Activated naive CD4-positive, alpha-beta T cell (primary cell): ENCODE data around the gene LRRC8D.
"Not testable (repeated sequence)": the region's sequence is repeated elsewhere in the genome, so short reads cannot be mapped to it uniquely, and the experiment has no call there.

Experiments used
- DNase-seq, 4 experiments: peaks; one replicate each; lab custom pipeline; 2025; lab: John Stamatoyannopoulos, UW

Gene LRRC8D

DNA sequence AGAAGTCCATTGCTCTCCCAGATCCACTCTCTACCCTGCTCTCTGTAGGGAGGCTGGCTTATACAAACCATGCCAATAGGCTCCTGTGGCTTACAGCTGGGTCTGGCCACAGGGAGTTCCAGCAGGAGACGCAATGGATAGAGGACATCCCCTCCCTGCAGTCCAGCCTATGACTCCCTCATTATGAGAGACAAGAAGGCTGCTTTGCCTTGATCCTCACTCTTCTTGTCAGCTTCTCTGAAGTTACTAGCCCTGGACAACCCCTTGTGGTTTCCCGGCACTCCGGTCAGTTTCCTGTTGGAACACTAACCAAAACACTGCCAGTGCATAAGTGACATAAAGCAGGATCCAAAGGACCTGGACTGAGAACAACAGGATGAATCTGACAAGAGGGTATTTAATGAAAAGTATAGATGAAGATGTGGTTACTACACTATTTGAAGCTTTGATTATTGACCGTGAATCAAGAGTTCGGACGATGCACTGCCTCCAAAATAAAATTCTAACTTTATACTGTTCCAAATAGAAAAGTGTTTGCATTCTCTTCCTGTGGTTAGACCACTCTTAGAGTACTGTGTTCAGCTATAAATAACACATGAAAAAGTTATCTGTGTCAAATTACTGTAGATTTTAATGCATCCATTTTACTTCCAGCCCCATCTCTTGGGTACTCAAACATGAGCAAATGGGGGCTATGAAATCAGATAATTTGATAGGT lies 141.4 kb downstream of the LRRC8D start:
- DNase-seq, result no peak

DNA sequence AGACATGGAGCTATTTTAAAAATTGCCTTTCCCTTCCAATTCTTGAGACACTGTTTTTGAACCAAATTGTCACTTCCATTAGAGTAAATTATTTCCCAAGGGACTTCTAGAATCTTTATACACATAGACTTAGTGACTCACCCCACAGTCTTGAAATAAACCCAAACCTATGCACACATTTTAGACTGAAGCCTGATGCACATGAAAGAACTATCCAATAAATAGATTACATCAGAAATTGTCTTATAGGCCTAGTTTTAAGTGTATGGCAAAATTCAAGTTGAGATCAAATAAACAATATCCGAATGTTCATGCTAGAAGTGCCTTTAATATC lies 141.9 kb downstream of the LRRC8D start:
- DNase-seq, result no peak

DNA sequence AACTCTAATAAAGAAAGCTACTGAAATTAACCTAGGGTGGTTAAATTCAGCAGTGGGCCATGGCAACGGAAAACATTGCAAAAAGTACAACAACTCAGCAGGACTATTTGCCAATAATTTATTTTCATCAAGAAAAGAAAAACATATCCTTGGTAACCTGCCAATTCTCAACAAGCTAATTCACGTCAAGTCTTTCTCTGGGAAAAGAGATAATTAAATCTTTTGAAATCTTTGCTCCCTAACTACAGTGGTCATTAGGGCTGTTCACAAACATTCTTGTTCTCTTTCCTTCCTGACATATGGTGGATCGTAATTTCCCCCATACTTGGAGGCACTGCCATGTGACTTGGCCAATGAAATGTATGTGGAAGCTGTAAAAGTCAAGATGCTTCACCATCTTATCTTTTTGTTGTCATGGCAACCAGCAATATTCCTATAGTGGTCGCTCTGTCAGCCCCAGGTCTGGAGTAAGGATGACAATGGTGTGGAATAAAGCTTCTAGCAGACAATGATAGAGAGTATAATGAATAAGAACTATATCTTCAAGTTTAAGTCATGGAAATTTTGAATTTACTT lies 144.4 kb downstream of the LRRC8D start:
- no peak for DNase-seq

DNA sequence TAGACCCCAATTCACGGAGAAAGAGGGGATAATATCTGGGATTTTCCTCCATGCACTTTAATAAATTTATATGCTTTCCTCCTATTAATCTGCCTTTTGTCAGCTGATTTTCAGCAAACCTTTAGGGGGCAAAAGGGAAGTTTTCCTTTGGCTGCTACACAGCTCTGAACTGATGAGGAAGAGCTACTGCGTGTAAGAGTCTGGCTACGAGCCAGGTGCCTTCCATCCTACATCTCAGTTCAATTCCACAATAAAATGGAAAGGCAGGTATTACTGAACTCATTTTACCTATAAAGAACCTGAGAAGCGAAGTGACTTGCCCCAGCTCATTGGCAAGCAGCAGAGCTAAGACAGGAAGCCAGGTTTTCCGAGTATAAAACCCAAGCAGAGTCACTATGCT lies 145.8 kb downstream of the LRRC8D start:
- no peak for DNase-seq

DNA sequence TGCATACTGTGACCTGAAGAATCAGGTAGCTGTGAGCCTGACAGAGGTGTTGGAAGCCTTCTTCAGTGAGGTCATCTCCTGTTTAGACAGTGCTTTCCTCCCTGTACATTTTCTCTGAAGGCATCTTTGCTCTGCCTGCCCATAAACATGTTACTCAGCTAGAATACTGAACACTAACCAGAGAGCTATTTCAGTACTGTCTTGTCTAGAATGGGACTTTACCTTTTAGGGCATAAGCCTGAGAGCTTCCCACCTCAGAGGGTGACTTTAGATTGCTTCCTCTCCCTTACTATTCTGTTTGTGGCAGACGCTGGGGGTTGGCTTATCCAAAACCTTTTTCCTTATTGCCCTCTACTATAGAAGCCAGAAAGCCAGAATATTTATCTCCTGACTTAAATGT lies 150.8 kb downstream of the LRRC8D start:
- DNase-seq, result no peak

DNA sequence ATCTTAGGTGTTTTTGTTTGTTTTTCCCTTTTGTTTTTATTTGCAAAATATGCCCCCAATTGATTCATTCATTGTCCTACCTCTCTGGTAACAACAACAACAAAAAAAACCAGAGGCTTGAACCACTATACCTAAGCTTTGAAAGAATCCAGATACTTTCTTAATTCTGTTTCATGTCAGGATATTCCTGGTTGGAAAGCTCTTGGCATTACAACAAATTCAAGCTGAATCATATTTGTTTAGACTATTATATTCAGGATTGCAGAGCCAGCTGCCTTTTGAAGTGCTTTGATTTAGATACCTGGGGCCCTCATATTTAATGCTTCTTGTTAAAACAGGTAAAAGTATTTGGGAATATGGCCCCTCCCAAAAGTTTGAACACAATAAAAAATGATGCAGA lies 151.2 kb downstream of the LRRC8D start:
- DNase-seq, result no peak

DNA sequence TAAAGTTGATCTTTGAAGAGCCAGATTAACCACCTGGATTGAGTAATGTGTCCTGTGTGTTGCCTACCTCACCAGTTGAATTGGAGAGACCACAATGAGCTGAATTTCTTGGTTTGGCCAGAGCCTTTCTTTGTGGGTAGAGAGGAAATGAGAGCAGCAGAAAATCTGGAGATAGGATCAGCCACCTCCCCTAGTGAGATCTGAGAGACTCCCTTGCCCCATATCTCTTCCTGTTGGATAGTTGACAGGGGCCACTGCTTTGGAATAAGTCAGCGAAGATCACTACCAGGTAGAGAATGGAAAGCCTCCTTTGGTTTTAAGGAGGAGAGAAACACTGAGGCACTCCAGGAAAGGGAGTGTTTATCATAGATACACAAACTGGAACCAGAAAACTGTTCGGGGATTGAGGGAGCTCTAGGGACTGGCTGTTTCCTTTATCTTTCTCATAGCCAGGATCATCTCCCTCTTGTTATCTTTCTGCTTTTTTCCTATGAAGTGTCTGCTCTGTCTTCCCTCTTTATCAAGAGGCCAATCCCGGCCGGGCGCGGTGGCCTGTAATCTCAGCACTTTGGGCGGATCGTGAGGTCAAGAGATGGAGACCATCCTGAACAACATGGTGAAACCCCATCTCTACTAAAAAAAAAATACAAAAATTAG lies 152.8 kb downstream of the LRRC8D start:
- no peak for DNase-seq

DNA sequence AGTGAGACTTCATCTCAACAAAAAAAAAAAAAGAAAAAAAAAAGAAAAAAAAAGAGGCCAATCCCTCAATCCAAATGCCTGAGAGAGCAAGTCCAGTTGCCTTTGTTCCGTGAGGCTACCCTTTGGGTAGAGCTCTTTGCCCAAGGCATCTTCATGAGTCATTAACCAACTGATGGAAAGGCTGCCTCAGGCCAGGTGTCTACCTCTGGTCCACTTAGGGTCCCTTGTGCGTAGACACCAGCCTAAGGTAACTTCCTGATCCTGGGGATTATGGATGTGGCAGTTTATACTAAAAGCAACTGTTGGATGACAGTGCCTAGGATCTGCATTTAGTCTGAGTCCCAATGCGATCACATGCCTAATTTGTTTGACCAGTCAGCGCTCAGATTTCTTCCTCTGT lies 153.4 kb downstream of the LRRC8D start:
- no peak for DNase-seq

DNA sequence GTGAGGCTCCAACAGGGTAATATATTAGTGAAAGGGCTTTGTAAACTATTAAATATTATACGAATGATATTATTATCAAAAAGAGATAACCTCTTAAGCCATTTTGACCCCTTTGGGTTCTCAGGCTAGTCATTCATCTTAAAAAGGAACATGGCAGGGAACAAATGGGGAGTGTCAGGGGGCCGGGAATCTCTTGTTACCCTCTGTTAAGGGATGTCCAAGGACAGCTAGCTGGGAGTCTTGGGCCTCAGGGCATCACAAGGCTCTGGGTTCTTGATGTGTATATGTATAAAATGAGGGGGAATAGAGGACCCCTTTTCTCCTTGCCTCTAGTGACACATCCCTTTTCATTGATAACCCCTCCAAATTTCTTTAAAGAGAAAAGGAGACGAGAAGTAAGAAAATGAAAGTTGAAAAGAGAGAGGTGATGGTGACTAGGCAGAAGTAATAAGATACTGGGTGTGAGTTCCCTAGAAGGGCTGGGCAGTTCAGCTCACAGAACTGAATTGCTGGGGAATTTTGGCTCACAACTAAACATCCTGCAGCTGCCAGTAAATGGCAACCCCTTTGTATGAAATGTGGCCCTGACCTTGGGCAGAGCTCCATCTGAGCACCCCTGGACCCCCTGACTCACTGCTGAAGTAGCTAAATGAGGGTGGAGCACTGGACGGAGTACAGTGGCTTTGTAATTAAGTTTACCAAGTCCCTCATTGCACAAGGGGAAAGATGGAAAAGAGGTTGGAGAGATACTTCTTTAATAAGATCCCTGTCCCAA lies 154.1 kb downstream of the LRRC8D start:
- DNase-seq, result no peak

DNA sequence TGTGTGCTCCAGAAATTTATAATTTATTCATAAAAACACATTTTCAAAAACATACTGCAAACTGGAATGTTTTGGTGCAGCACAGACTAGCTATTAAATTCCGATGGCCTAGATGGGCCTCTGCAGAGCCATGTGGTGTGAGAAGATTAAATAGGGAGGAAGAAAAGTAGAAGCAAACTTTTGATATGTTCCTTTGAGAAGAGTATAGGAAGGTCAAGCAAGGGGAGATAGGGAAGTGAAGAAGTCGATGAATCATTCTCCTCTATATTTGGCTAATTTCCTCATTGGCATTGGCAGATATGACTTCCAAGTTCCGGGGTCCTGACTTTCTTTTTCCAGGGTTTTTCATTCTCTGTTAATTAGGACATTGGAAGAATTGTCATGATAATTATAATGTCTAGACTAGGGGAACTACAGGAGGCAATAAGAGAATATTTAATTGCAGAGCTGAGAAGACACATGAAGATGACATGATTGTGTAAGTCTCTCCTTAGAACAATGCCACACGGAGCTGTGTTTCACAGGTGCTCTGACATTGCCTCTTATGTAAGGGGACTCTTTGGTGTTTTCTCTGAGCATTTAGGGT lies 154.8 kb downstream of the LRRC8D start:
- no peak for DNase-seq

DNA sequence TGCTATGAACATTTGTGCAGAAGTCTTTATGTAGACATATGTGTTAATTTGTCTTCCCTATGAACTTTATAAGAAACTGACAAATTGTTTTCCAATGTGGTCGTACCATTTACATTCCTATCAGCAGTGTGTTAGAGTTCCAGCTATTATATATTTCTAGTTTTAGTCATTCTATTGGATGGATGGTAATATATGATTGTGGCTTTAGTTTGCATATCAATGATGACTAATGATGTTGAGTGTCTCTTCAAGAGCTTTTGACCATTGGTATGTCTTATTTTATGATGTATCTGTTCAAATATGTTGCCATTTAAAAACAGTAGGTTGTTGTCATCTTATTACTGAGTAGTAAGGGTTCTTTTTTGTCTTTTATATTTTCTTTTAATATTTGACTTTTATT lies 157.9 kb downstream of the LRRC8D start:
- no peak for DNase-seq

DNA sequence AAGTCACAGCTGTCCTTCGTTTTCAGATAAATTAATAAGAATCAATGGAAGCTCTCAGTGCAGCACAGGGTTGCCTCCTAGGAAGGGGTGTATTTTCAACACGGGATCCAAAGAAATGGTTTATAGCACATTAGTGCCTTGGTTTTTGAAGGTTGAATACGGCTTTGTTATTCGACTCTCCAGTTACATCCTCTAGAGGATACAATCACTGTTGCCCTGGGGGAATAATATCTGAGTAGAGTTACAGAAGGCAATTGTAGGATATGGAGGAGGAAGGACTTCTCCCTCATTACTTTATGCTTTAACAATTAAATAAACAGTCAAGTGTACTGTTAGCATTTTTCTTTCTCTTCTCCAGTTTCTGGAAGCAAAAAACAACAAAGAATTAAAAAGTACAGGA lies 159.8 kb downstream of the LRRC8D start:
- no peak for DNase-seq

DNA sequence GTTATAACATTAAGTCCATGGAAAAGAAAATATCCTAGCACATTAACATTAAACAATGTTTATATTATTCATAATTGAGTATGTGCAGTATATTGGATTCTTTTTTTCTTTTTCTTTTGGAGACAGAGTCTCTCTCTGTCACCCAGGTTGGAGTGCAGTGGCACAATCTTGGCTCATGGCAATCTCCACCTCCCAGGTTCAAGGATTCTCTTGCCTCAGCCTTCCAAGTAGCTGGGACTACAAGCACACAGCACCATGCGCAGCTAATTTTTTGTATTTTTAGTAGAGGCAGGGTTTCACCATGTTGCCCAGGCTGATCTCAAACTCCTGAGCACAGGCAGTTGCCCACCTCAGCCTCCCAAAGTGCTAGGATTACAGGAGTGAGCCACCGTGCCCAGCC lies 162.0 kb downstream of the LRRC8D start:
- not testable (repeated sequence) for DNase-seq

DNA sequence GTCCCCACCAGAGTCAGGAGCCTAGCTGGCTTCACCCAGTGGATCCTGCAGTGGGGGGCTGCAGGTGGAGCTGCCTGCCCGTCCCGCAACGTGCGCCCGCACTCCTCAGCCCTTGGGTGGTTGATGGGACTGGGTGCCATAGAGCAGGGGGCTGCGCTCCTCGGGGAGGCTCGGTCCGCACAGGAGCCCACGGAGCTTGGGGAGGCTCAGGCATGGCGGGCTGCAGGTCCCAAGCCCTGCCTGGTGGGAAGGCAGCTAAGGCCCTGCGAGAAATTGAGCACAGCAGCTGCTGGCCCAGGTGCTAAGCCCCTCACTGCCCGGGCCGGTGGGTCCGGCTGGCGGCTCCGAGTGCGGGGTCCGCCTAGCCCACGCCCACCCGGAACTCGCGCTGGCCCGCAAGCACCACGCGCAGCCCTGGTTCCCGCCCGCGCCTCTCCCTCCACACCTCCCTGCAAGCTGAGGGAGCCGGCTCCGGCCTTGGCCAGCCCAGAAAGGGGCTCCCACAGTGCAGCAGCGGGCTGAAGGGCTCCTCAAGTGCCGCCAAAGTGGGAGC lies 163.8 kb downstream of the LRRC8D start:
- not testable (repeated sequence) for DNase-seq

DNA sequence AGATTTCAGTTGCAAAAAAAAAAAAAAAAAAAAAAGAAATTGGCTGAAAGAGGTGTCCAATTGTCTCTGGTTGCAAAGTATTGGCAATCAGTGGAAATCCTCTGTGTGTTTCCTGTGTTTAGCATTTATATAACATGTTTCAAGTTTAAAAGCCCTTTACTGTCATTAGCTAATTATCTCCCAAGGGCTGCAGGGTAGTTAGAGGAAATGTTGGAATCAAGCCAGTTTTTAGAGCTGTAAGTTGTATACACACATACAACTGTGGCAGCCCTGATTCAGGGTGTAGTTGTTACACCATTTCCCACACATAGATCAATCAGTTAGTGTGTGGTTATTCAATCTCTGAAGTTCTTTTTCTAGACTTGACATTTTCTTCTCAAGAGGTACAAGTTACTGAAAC lies 165.2 kb downstream of the LRRC8D start:
- DNase-seq, result no peak
